H1 (cell line): ENCODE results near the gene RPTOR. TPM values are rescaled to one million over a fixed set of nuclear protein-coding genes. Genes with fewer than 3 reads are reported as not detected.

Experiments used
- KDM1A ChIP-seq: fragments of 200-600, 300-600 bp; sonication (generic); IDR thresholded peaks from 2 replicates; pipeline ENCODE4 v1.7.1; 2016; ENCODE audit warnings: mild to moderate bottlenecking, low read length, borderline replicate concordance
- KDM5A ChIP-seq: fragments of 200-600 bp; IDR thresholded peaks from 2 replicates; pipeline ENCODE4 v1.7.1; 2012; ENCODE audit warnings: mild to moderate bottlenecking, low read length, inconsistent platforms, mixed read lengths
- TAF7 ChIP-seq: optimal IDR thresholded peaks from 2 replicates; pipeline ENCODE3; 2011; ENCODE audit warnings: low read depth, mild to moderate bottlenecking, inconsistent platforms, low read length, moderate library complexity, borderline replicate concordance
- polyA plus RNA-seq, 7 experiments: library from polyadenylated mRNA; depleted of rRNA in 3 of 7; stranded (reverse) in 5 of 7; unstranded in 2 of 7; fragments of >200 nt in 5 of 7; fragments of 200-250 nt in 2 of 7; gene quantifications; 1 replicate in 5 of 7; 2 replicates in 1 of 7; 4 replicates in 1 of 7; pipeline versions ENCODE4 v1.2.1 to v1.2.3, GENCODE V29; 2011 to 2013; ENCODE audit warnings: missing spikeins in 2 of 7, mixed read lengths in 2 of 7
- total RNA-seq: library from RNA; stranded (reverse); fragmentation: NEBNext Ultra II Directional; extraction: Animal tissue kit (Norgen Biotek cat#: 25700); gene quantifications from 2 replicates; pipeline ENCODE4 v1.2.1, GENCODE V29; 2021

The RPTOR gene
- total and polyA plus RNA-seq, 2 of the 8 experiments (the other 6 are each of a cell fraction or from before 2014, with no cell fraction given): 6.9 to 28.7 TPM

DNA sequence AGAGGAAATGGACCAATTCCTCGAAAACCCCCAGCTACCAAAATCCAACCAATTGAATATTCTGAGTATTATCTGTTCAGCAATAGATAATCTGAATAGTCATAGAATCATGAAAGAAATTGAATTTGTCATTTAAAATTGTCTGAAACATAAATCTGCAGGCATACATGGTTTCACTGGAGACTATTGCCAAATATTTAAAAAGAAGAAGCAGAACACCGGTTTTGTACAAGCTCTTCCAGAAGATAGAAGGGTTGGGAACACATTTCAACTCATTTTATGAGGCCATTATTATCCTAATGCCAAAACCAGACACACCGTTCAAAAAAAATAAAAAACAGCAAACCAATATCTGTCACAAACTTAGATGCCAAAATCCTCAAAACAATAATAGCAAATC lies 195.5 kb downstream of the RPTOR start (continued):
- TF ChIP-seq TAF7 (no peak), KDM1A (no peak), KDM5A (no peak)
